ENCODE measurements around the gene NEK7.

Gene NEK7

DNA sequence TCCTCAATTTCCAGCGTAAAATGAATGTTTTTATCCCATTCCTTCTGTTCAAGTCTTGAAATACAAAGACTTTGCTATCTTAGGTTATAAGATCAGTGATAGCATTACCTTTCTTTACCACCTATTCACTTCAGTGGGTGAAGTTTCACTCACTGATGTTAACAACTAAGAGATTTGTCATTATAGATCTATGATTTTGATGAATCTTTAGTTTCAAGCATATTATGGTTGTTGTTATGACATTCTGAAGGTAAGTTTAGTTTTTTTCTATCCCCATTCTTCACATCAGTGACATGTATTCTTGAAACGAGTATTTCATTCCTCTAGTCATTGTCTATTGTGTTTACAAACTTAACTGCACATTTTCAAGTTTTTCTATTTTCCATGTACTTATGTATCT, 201.1 kb downstream of the NEK7 start:
- TF ChIP-seq, protein P1, sequence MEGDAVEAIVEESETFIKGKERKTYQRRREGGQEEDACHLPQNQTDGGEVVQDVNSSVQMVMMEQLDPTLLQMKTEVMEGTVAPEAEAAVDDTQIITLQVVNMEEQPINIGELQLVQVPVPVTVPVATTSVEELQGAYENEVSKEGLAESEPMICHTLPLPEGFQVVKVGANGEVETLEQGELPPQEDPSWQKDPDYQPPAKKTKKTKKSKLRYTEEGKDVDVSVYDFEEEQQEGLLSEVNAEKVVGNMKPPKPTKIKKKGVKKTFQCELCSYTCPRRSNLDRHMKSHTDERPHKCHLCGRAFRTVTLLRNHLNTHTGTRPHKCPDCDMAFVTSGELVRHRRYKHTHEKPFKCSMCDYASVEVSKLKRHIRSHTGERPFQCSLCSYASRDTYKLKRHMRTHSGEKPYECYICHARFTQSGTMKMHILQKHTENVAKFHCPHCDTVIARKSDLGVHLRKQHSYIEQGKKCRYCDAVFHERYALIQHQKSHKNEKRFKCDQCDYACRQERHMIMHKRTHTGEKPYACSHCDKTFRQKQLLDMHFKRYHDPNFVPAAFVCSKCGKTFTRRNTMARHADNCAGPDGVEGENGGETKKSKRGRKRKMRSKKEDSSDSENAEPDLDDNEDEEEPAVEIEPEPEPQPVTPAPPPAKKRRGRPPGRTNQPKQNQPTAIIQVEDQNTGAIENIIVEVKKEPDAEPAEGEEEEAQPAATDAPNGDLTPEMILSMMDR (conservative IDR thresholded peaks at IDR 0.05; ENCODE audit: low read depth, low read length), result no peak
- DNase-seq (ENCODE audit: low read depth), result no peak
- H3K4me3 ChIP-seq (ENCODE audit: low read length), result no peak overlapping the region

DNA sequence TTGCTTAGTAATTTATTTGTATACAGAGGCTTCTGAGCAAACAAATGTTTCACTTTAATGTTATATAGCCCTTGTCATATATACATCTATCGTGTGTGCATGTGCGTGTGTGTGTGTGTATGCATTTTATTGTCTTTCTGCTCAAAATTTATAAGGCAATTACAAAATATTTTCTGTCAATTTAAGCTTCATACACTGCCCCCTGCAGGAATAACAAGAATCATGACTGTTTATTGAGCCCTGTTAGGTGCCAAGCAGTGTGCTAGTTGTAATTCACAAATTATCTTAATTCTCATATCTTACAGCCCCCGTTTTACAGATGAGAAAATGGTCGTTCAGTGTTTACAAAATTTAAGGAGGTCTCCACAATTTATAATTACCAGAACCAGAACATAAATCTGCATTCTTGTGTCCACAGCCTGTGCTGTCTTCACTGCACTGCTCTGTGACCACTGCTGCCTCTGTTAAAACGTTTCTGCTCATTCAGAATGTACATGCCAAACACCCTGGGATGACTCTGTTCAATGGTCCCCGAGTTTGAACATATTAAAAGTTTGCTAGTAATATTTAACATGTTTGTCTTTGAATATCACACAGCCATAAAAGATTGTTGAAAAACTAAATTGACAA, 202.3 kb downstream of the NEK7 start:
- no peak overlapping the region for H3K4me3 ChIP-seq (ENCODE audit: low read length)
- no peak for DNase-seq (ENCODE audit: low read depth)
- TF ChIP-seq, protein P1 (conservative IDR thresholded peaks at IDR 0.05; ENCODE audit: low read depth, low read length), result peak; percentile 31

DNA sequence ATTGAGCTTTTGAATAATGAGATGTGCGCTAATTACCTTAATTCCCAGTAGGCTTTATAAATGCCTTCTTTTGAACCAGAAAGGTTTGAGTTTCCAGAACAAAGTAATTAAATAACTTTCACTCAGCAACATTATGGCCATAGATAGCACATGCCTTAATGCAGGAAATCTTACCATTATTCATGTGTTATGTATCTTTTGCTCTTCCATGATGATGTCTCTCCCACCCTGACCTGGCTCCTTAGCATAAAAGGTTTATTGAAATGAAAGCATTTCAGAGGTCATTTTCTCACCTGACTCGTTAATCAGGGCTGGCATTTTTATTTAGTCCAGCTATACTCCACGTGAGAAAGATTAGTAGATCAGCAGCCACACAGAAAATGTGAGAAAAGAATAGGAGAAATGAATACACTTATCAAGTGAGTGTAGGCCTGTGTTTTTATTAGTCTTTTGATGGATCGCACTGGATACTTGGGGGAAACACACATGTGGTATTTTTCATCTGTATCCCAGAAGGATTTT, 203.5 kb downstream of the NEK7 start:
- DNase-seq (ENCODE audit: low read depth), result peak; percentile 67
- H3K4me3 ChIP-seq (ENCODE audit: low read length), result no peak overlapping the region
- TF ChIP-seq, protein P1 (conservative IDR thresholded peaks at IDR 0.05; ENCODE audit: low read depth, low read length), result no peak

DNA sequence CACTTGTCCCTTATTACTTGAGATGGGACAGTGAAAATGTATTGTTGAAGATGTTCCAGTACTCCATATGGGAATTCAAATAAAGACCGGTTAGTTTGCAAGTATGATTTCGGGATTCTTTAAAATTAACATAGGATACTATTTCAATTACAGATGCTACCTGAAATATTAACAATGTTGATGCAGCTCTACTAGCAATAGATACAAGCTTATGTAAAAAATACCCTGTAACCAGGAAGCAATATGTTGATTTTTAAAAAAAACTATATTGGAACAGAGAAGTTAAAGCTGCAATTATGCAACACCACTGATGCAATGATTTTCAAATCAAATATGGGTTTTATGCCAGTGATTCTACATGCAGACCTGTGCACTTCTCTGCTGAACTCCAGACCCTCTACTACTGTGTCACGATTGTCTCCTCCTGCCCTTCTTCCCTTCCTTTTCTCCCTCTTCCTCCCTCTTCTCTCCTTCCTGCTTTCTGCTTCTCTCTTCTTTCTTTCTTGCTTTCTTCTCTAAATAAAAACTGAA, 204.5 kb downstream of the NEK7 start:
- no peak overlapping the region for H3K4me3 ChIP-seq (ENCODE audit: low read length)
- TF ChIP-seq, protein P1 (conservative IDR thresholded peaks at IDR 0.05; ENCODE audit: low read depth, low read length), result no peak
- no peak for DNase-seq (ENCODE audit: low read depth)

DNA sequence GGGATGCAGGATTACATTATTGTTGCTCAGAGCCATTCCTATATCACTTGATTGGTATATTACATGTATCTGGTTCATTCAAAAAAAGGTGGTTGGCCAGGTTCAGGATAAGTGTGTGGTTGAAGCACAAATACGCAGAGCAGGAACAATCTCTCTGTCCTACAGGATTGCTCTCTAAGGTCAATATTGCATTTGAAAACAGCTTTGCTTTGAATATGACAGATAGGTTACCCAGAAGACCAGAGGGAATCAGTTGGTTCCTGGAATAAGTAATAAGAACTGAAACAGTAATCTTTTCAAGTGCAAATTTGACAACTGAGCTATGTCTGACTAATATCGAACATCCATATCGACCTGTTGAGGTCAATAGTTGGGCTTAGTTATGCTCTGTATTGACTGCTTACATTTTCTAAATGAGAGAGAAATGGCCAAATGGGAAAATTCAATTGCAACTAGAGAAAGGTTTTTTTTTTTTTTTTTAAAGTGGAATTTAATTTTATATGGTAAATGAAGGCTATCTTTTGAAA, 206.9 kb downstream of the NEK7 start:
- no peak for DNase-seq (ENCODE audit: low read depth)
- H3K4me3 ChIP-seq (ENCODE audit: low read length), result no peak overlapping the region
- TF ChIP-seq, protein P1 (conservative IDR thresholded peaks at IDR 0.05; ENCODE audit: low read depth, low read length), result no peak

DNA sequence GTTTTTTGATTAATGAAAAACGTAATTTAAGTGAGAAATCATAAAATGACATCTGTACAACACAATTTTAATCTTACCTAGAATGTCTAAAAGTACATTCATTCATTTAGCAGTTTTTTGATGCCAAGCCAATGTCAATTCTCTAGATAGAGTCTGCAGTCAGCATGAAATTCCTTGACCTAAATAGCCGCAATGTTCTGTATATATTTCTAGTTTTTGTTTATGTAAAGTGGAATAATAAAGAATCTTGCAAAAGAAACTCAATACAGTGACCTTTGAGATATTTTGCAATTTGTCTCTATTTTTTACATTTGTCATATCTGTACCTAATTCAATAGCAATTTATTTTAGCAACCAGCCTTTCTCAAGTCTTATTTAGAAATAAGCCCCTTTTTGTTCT, 207.7 kb downstream of the NEK7 start:
- TF ChIP-seq, protein P1 (conservative IDR thresholded peaks at IDR 0.05; ENCODE audit: low read depth, low read length), result no peak
- no peak for DNase-seq (ENCODE audit: low read depth)
- H3K4me3 ChIP-seq (ENCODE audit: low read length), result no peak overlapping the region

DNA sequence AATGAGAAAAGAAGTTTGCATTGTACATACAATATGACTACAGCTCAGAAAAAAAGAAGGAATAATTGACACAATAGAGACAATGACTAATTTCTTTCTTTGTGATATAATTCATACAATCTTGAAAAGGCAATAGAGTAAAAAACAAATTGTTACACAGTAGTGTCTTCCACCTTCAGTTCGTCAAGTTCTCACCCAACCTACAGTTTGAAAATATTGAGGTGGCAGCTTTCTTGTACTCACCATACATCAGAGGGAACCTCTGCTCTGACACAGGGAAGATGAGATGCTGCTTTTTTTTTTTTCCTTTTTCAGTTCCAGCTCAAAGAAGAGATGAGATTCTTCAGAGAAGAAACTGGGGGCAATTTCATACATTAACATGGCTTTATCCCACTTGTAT, 210.5 kb downstream of the NEK7 start:
- DNase-seq (ENCODE audit: low read depth), result no peak

More for the DNA sequence above, 210.5 kb downstream of the NEK7 start:
- H3K4me3 ChIP-seq (ENCODE audit: low read length), result no peak overlapping the region
- TF ChIP-seq, protein P1 (conservative IDR thresholded peaks at IDR 0.05; ENCODE audit: low read depth, low read length), result no peak
